IPS-11a (cell line): ENCODE results near the gene IQSEC1.

Source experiments
- H3K4me3 ChIP-seq: one replicate; pipeline ENCODE4 v1.5.1; 2013; ENCODE audit warnings: low read depth, low read length, control low read depth

Gene IQSEC1

DNA sequence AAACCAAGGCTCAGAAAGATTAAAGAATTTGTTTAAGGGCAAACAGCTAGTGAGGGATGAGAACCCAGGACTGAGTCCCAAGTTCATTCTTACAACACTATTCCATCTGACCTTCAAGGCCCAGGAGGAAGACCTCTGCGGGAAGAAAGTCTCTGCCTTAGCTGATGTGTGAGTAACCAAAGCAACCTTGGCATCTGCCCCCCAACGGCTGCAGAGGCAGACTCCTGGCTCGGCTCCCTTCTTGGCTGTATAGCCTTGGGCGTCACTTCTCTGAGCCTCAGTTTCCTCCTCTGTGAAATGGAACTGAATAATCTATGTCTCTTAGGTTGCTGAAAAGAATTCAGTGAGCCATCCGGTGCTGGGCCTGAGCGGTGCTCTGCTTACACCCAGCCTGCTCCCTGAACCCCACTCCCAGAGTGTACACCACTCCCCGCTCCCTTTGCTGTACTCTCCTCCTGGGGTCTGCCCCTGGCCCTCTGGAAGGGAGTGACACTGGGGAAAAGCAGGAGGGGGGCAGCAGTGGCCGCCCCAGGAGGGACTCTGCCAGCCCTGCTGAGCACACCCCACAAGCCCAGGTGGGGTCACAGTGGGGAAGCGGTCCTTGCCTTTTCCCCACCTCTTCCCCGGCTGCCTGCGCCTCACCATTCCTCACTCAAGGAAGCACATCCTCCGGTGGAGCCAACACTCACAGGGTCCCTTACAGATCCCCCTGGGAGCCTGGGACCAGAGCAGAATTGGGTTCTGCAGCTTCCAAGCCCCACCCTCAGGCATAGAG is 97.3 kb downstream of the IQSEC1 start:
- no peak overlapping the region for H3K4me3 ChIP-seq

DNA sequence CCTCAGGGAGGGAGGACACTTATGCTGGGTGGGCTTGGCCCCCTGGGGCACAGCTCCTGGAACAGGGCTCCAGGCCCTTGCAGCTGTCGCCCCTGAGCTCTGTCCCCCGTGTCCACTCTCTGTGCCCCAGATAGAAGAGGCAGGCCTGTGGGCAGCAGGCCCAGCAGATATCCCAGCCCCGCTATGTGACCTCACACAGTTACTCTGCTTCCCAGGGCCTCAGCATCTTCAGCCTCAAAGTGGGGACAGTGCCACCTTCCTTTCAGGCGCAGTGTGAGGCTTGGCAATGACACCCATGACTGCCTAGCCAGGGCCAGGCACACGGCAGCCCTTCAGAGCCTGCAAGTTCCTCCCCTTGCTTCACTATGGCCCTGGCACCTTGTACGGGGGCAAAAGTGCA is 98.4 kb downstream of the IQSEC1 start:
- H3K4me3 ChIP-seq: no peak overlapping the region

DNA sequence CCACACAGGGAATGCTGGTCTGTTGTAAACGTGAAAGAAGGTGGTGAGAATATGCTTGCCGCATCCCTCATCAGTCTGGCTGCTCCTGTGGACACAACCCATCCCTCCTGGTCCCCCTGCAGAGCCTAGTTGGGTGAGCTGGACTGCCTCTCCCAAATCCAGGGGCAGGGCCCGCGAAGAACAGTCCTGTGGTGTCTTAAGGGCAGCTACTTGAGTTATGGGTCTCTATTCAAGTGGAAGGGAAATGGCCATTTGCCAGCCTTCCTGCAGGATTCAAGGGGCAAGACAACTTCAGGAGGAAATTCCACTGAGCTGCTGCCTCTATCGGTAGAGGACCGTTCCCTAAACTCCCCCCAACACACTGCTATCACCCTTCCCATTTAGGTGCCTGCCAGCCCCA is 98.9 kb downstream of the IQSEC1 start:
- no peak overlapping the region for H3K4me3 ChIP-seq

DNA sequence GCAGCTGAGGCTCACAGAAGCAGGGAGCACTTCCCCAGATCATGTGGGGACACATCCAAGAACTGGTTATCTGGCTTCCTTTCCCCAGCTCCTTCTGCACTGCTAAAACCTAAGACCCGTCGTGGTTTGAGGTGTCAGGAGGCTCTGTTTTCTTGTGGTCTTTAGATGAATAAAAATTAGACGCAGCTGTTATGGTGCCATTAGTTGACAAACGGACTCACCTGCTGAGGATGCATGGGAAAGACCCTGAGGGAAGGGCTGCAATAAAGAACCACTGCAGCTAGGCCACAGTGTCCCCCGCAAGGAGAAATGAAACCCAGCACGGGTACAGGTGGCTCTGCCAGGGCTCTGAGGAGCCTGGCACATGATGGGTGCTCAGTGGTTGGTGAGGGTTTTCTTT is 99.4 kb downstream of the IQSEC1 start:
- no peak overlapping the region for H3K4me3 ChIP-seq

DNA sequence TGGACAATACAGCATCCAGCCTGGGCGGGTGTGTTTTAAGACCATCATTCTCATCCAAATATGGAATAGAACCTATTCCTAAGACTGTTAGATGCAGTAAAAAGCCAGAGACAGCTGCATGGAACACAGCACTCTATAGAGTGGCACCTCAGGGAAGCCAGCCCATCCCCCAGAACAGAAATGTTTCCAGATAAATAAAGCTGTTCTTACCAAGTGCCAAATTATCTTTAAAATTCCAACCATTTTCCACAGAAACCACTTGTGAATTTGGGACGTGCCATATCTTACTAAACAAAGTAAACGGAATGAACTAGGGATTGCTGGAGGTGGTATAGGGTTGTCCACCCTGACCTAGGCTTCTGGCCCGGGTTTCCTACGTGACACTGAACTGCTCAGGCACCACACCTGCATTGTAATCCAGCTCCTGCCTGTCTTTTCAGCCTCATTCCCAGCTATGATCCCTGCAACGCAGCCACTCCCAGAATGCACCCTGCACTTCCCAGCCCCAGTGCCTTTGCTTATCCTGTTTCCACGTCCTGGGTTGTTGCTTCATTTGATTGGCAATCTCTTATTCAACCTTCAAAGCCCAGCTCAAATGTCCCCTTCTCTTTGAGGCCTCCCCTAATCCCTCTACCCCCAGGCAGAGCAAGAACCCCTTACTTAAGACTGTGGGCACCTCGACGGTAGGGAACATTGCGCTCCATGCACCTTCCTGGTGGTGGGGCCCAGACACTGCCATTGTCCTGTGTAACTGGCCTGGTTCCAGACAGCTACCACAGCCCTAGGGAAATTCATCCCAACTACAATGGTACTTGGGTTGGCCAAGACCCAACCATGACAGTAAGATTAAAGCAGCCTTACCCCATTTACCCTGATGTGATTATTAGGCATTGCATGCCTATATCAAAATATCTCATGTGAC is 100.2 kb downstream of the IQSEC1 start:
- H3K4me3 ChIP-seq: no peak overlapping the region

DNA sequence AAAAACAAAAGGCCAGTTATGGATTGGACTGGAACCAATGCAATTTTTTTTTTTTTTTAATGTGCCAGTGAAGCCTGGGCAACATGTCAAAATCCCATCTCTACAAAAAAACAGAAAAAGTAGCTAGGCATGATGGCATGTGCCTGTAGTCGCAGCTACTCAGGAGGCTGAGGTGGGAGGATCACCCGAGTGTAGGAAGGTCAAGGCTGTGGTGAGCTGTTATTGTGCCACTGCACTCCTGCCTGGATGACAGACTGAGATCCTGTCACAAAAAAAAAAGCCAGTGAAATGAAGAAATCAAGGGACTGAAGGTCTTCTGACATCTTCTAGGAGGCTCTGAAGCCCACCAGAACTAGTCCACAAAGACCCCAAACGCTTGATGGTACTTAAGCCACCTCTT is 101.2 kb downstream of the IQSEC1 start:
- no peak overlapping the region for H3K4me3 ChIP-seq

DNA sequence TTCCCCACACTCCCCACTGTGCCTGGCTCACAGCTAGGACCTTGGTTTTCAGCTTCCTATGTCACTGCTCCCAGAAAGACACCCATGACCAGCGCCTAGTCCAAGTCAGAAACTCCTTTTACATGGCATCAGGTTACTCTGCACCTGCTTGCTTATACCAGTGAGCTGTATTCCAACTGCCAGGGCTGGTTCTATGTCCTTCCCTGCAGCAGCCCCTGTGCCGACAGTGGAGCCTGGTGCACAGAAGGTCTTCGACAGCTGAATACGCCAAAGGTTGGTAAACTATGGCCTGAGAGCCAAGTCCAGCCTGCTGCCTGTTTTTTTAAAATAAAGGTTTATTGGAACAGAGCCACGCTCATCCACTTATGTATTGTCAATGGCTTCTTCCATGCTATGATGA is 102.5 kb downstream of the IQSEC1 start:
- H3K4me3 ChIP-seq: no peak overlapping the region

DNA sequence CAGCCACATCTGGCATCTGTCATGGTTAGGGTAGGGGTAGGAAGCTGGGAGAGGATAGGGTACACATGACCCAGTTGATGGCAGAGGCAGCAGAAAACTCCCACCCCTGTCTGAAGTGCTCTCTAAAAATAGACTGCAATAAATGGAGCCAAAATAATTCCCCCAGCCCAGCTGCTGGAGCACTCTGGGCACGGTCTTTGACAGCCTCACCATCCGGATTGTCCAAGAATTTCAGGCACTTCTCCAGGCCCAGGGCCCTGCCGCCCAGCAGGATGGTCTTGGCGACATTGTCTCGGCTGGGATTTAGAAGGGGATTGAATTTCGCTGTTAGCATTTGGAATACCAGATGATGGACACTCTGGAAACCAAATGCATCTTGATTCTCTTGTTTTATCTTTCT is 103.7 kb downstream of the IQSEC1 start:
- H3K4me3 ChIP-seq: no peak overlapping the region

DNA sequence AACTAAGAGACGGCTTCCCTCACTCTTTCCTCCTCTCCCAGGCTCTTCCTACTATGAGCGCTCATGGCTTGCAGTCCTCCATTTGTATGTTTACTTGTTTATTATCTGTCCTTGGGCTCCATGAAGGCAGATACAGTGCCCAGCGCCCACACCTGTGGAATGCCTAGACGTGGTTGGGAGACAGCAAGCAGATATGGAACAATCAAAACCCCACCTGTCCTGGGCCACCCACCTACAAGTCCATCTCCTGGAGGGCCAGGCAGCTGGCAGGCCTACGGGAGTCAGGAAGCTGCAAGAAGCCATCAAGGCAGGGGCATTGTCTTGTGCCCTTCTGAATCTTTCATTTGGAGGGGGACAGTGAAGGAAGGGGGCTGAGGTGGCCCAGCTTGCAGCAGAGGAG is 104.7 kb downstream of the IQSEC1 start:
- H3K4me3 ChIP-seq: no peak overlapping the region

DNA sequence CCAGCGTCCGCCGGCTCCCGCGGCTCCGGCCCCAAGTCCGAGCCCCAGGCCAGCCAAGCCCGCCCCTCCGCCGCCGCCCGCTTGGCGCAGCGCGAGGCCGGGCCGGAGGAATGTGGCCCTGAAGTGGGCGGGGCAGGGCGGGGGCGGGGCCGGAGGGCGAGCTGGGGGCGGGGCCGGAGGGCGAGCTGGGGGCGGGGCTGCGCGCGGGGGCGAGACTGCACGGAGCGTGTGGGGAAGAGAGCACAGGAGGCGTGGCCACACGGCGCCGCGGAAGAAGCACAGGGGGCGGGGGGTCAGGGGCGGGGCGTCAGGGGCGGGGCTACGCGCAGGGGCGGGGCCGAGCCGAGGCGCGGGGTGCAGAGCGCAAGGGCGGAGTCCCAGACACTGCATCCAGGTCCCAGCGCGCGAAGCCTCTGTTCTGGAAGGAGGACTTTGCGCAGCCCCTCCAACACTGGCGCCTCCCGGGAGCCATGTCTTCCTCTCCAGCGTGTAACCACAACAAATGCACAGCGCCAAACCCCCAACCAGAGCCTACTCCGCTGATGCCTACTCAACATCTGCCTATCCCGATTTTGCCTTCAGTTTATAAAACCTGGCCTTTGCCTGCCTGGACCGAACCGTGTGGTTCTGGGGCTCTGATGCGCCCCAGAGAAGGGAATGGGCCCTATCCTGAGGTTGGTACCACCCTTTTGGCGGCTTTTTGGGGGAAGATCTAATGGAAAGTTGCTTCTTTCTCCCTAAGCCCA is 105.5 kb downstream of the IQSEC1 start:
- peak overlapping the region; percentile 60 for H3K4me3 ChIP-seq

DNA sequence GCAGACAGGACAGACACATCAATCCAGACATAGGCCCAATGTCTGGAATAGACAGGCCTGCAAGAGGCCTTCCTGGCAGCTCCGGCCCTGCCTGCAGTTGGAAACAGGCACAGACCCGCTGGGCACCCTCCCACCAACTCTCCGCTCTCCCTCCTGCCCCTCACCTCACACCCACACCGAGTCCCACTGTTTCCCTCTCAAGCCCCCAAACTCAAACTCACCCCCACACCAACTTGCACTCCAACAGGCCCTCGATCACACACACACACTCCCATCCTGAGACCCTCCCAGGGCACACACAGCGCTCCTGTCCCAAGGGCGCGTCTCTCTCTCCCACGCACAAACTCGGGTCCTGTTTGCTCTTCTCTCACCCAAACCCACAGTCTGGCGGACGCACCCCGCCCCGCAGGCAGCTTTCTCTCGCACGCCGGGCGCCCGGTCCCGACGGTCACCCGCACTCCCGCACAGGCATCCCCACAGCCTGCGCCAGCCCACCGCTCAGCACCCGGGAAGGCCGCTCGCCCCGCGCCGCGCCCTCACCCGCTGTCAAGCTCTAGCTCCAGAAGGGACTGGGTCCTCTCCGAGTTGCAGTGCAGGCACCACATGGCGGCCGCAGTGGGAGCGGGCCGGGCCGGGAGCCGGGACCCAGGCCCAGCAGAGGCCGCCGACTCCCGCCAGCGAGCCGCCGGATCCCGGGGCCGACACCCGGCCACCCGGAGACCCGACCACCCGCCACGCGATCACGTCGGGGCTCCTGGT is 106.2 kb downstream of the IQSEC1 start:
- peak overlapping the region; percentile 60 for H3K4me3 ChIP-seq

DNA sequence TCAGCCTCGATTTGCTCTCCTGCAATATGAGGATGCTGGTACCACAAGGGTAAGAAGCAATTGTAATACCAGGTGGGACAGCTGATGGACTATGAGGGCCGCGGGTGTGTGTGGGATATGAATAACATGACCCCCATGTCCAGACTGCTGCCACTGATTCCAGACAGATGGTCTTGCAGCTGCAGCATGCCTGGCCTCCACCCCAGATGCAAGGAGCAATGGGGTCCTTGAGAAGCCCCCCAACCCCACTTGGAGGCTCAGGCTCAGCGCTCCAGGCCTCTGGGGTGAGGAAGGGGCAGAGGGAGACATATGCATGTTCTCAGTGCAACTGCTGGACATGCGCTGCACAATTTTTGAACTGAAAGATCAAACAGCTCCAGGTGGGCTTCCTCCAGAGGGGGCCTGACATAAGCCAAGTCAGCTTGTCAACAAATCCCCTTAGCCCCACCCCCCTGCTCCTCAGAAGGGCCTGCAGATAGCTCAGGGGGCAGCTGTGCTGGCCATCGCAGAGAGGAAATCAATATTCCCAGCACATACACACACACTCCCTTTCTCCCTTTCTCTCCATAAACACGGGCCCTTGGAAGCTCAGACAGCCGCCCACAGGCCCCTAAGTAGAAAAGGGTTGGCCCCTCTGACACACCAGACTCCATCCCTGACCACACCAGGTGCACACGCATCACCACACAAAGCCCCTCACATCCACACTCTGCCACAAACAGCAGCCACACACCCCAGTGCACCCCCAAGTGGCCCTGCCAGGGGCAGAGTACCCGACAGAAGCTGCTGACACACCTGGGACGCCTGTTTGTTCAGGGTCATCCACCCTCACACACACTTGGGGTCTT is 107.0 kb downstream of the IQSEC1 start:
- peak overlapping the region; percentile 60 for H3K4me3 ChIP-seq

DNA sequence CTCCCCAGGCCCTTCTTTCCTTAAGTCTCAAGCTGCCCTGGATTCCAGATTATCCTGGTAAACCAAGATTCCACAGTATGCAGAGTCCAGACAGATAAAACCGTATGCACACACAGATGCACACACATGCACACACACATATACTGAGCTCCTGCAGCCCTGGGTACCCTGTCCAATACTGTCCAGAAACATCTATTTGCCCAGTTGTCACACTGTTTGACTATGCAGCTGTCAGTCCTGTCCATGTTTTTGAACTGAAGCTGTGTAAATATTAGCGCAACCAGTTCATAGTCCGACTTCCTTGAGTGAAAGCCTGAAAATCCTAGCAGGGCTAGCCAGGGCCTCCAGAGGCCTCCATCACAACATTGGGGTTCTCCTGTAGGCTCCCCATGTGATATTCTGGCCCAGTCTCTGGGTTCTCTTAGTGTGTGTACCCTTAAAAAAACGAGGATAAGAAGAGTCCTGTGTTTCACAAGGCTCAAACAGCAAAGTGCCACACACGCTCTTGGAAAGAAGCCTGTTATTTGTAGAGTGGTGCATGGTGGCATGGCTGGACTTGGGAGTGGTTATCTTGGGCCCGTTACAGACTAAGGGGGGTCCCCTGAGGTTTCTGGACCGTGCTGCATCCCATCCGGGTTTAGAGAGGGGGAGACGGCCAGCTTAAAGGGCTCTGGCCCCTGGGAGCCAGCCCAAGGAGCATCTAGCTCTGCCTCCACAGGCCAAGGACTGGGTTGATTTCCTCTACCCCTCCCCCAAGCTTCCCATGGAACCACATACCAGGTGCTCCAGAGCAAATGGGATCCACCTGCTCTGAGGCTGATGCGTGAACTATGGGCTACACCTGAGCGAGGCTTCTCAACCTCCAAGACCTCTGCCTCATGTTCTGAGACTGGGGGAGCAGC is 108.3 kb downstream of the IQSEC1 start:
- no peak overlapping the region for H3K4me3 ChIP-seq

DNA sequence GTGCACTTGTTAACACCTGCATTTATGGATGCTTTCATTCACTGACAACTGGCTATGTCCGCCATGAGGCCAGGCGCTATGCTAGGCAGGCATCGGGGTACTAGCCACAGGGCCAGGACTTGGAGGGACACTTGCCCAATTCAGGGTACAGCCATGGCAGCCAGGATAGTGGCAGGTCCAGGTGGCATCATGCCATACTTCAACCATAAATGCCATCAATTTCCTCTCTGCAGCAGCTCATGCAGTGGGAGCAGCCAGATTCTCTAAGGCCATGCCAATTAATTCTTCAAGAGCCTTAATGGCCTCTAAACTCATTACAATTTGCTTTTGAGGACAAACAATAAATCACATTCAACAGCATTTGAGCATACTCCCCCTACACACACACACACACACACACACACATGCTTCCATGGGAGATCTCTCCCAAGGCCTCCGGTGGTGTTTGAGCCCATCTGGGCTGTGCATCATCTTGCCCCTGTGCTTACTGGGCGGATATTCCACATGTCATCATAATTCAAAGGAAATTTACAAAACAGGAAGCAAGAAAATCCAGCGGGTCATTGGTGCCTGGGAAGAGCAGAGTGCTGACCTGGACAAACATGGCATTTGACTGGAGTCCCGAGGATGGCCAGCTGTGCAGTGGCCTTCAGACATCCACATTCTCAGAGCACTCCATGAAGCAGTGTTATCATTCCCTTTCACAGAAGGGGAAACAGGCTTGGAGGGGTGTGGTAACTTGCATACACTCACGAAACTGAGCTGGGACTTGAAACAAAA is 109.1 kb downstream of the IQSEC1 start:
- H3K4me3 ChIP-seq: no peak overlapping the region

DNA sequence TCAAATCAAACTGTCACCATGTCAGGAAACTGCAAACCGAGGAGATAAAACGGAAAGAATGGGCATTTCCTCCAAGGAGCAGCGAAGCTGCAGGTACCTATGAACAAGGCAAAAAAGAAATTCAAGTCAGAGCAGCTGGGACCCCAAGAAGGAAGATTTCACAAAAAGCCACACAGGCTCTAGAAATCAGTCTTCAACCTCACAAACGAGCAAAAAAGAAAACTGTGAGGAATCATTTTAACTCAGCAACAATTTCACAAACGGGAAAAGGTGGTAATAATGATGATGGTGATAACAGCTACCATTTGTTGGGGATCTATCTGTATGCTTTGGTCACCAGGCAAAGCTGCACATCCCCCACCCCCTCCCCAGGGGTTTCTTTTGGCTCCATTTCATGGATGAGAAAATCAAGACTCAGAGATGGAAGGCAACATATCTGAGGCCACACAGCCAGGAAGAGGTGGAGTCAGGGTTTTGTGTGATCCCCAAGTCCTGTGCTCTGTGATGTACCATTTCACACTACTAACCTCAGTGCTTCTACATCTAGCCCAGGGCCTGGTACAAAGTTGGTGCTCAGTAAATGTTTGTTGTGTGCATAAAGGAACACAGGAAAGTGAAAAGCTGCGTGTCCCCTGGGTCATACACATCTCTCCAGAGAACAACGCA is 109.9 kb downstream of the IQSEC1 start:
- no peak overlapping the region for H3K4me3 ChIP-seq

DNA sequence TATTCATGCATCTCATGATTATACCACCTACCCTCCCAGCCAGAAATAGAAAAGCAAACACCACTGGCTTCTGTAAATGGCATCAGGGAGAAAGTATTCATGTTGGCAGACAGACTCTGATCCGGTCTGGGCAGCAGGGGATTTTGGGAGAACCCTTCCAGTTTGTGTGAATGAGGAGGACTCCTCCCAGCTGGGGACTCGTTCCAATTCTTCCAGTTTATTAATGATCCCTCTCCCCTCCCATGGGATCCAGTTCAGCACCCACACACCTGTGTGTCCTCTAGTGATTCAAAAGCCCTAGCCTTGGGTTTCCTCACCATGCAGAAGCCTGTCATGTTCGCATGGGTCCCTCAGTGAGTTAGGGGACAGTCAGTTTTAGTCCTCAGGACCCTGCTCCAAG is 110.9 kb downstream of the IQSEC1 start:
- H3K4me3 ChIP-seq: no peak overlapping the region

DNA sequence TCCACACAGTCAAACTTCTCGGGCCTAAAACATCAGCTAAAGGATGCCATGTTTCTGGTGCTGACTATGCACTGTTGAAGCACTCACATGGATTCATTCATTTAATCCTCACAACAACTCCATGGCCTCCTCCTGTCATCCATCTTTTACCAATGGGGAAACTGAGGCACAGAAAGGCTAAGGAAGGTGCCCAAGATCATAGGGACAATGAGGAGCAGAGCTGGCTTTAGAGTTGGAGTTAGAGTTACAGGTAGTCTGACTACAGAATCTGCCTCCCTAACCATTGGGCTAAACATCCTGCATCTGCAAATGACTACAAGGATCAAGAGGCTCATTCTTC is 111.6 kb downstream of the IQSEC1 start:
- no peak overlapping the region for H3K4me3 ChIP-seq
